Measurements from ENCODE around the gene FHL5. TPM values are rescaled to one million over a fixed set of nuclear protein-coding genes. Genes with fewer than 3 reads are reported as not detected.

Gene FHL5
- total RNA-seq, 4 donors from 2014 or later = 11.4 to 36.3 (median 12.1) TPM

- Histone ChIP-seq H3K36me3 (no peaks in the 10 kb centered on the region), H3K27me3 (no peaks in the 10 kb centered on the region), H3K4me3 (no peak overlapping the region), H3K27ac (no peak overlapping the region), H3K9me3 (no peaks in the 10 kb centered on the region), H3K4me1 (no peaks in the 10 kb centered on the region)
- ATAC-seq = no peak
- 41 to 88% methylated on average over 1 of the region's 1 CpG for WGBS, 2 donors (ENCODE audit: low coverage in 1 of 2)
- TF ChIP-seq POLR2AphosphoS5 (IDR thresholded peaks at IDR 0.05) (no peak), CTCF (IDR thresholded peaks at IDR 0.05) (no peak), POLR2A (IDR thresholded peaks at IDR 0.05) (no peak), EP300 (IDR thresholded peaks at IDR 0.05) (no peak)
Observed at GRCh38 chr6:96582436-96582835, 19.5 kb downstream of the FHL5 start.

GRCh38 chr6:96604420-96604819 lies 41.5 kb downstream of the FHL5 start:
- no peak for ATAC-seq
- Histone ChIP-seq H3K27me3 (no peaks in the 10 kb centered on the region), H3K9me3 (no peaks in the 10 kb centered on the region), H3K4me1 (no peaks in the 10 kb centered on the region), H3K36me3 (no peaks in the 10 kb centered on the region), H3K4me3 (no peak overlapping the region), H3K27ac (no peak overlapping the region)
- WGBS, 2 donors (ENCODE audit: low coverage in 1 of 2) = 82% methylated on average over 1 of the region's 2 CpGs; no CpG with 5 or more reads in 1 of the 2 donors
- TF ChIP-seq POLR2A (IDR thresholded peaks at IDR 0.05) (no peak), CTCF (IDR thresholded peaks at IDR 0.05) (no peak), POLR2AphosphoS5 (IDR thresholded peaks at IDR 0.05) (no peak), EP300 (IDR thresholded peaks at IDR 0.05) (no peak)

- Histone ChIP-seq H3K4me3 (no peak overlapping the region), H3K27me3 (no peaks in the 10 kb centered on the region), H3K9me3 (no peaks in the 10 kb centered on the region), H3K36me3 (no peaks in the 10 kb centered on the region), H3K4me1 (no peaks in the 10 kb centered on the region), H3K27ac (no peak overlapping the region)
- ATAC-seq = no peak
- TF ChIP-seq POLR2AphosphoS5 (IDR thresholded peaks at IDR 0.05) = no peak
- TF ChIP-seq EP300 (IDR thresholded peaks at IDR 0.05) = no peak
- TF ChIP-seq CTCF (IDR thresholded peaks at IDR 0.05) = no peak
- no peak for TF ChIP-seq POLR2A (IDR thresholded peaks at IDR 0.05)
Observed at GRCh38 chr6:96608074-96608473, 45.1 kb downstream of the FHL5 start.

GRCh38 chr6:96610019-96610418 lies 47.1 kb downstream of the FHL5 start:
- 80 to 100% methylated on average over 1 of the region's 1 CpG for WGBS, 2 donors (ENCODE audit: low coverage in 1 of 2)
- Histone ChIP-seq H3K27ac (no peak overlapping the region), H3K9me3 (no peaks in the 10 kb centered on the region), H3K27me3 (no peaks in the 10 kb centered on the region), H3K36me3 (no peaks in the 10 kb centered on the region), H3K4me1 (no peaks in the 10 kb centered on the region), H3K4me3 (no peak overlapping the region)
- ATAC-seq = no peak
- no peak for TF ChIP-seq CTCF (IDR thresholded peaks at IDR 0.05)
- no peak for TF ChIP-seq EP300 (IDR thresholded peaks at IDR 0.05)
- no peak for TF ChIP-seq POLR2AphosphoS5 (IDR thresholded peaks at IDR 0.05)
- no peak for TF ChIP-seq POLR2A (IDR thresholded peaks at IDR 0.05)

- Histone ChIP-seq H3K27ac (no peak overlapping the region), H3K4me3 (no peak overlapping the region), H3K4me1 (no peaks in the 10 kb centered on the region), H3K27me3 (no peaks in the 10 kb centered on the region), H3K36me3 (no peaks in the 10 kb centered on the region), H3K9me3 (no peaks in the 10 kb centered on the region)
- TF ChIP-seq POLR2AphosphoS5 (IDR thresholded peaks at IDR 0.05) (no peak), EP300 (IDR thresholded peaks at IDR 0.05) (no peak), CTCF (IDR thresholded peaks at IDR 0.05) (no peak), POLR2A (IDR thresholded peaks at IDR 0.05) (no peak)
- 20 to 22% methylated on average over 1 of the region's 1 CpG for WGBS, 2 donors (ENCODE audit: low coverage in 1 of 2)
- no peak for ATAC-seq
Observed at GRCh38 chr6:96611342-96611991, 48.5 kb downstream of the FHL5 start.

All from gastroesophageal sphincter (tissue), 4 donors.